ENCODE results near the gene ALG8.

DNA sequence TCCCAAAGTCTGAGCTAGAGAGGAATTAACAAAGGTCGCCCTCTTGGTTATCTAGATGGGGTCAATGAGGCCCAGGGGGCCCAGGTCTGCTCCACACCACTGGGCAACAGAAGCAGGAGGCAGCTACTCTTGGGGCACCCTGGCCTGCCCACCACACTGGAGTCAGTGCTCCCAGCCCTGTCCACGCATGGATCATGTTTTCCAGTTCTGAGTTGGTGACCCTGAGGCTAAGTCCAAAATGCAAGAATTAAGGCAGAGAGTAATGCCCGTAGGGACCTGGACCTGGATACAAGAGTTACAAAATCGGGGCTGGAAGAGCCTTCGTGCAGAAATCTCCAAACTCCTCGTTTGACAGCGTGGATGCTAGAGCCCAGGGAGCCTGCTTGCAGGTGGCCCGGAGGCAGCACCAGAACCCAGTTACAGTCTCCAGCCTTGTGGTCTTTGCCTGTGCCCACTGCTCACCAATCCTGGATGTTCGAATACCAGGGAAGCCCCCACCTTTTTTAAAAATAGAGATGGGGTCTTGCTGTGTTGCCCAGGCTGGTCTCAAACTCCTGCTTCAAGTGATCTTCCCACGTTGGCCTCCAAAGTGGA lies 81.9 kb downstream of the ALG8 start:
- TF ChIP-seq POLR2A (IDR thresholded peaks at IDR 0.05; ENCODE audit: low read length) (no peak), GATA1 (IDR thresholded peaks at IDR 0.05; ENCODE audit: low read depth, low read length) (no peak)
